ENCODE results near the gene TBCD.

The TBCD gene

DNA sequence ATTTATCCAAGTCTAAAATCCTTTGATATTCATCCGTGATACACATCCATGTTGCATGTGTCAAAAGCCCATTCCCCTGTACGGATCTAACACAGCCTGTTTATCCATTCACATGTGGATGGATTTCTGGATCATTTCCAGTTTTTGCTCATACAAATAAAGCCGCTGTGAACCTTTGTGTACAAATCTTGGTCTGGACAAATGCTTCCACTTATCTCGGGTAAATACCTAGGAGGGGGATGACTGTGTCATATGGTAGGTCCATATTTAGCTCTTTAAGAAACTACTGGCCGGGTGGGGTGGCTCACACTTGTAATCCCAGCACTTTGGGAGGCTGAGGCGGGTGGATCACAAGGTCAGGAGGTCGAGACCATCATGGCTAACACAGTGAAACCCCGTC, 6.3 kb upstream of the TBCD start:
- peaks cover 13 to 26% of the 10 kb centered on the region in 2 donors for H3K36me3 ChIP-seq (ENCODE audit: control insufficient read depth in 1 of 2, insufficient read depth in 2 of 2, low read length in 2 of 2)
- peaks cover 0 to 6% of the 10 kb centered on the region in 2 donors for H3K9me3 ChIP-seq (ENCODE audit: control insufficient read depth in 1 of 2, low read length in 2 of 2)
- H3K27ac ChIP-seq (ENCODE audit: low read depth, low read length) = no peak overlapping the region
- H3K27me3 ChIP-seq (ENCODE audit: control insufficient read depth in 1 of 2, insufficient read depth in 2 of 2, low read length in 2 of 2) = no peaks in the 10 kb centered on the region
- H3K4me1 ChIP-seq (ENCODE audit: control insufficient read depth in 1 of 2, insufficient read depth in 2 of 2, low read length in 2 of 2) = no peaks in the 10 kb centered on the region
- no peak overlapping the region for H3K4me3 ChIP-seq (ENCODE audit: low read depth in 1 of 2, low read length in 2 of 2)
- H3K9ac ChIP-seq (ENCODE audit: low read depth in 1 of 2, low read length in 2 of 2) = no peak overlapping the region

GRCh38 chr17:82748756-82749155, 3.1 kb upstream of the TBCD start:
- Histone ChIP-seq H3K36me3 (ENCODE audit: control insufficient read depth in 1 of 2, insufficient read depth in 2 of 2, low read length in 2 of 2) (peaks cover 0 to 2% of the 10 kb centered on the region in 2 donors), H3K9ac (ENCODE audit: low read depth in 1 of 2, low read length in 2 of 2) (no peak overlapping the region), H3K27ac (ENCODE audit: low read depth, low read length) (no peak overlapping the region), H3K4me1 (ENCODE audit: control insufficient read depth in 1 of 2, insufficient read depth in 2 of 2, low read length in 2 of 2) (peaks cover 7 to 9% of the 10 kb centered on the region in 2 donors), H3K9me3 (ENCODE audit: control insufficient read depth in 1 of 2, low read length in 2 of 2) (no peaks in the 10 kb centered on the region), H3K27me3 (ENCODE audit: control insufficient read depth in 1 of 2, insufficient read depth in 2 of 2, low read length in 2 of 2) (no peaks in the 10 kb centered on the region), H3K4me3 (ENCODE audit: low read depth in 1 of 2, low read length in 2 of 2) (no peak overlapping the region)

GRCh38 chr17:82750241-82750908, 1.5 kb upstream of the TBCD start:
- Histone ChIP-seq H3K9ac (ENCODE audit: low read depth in 1 of 2, low read length in 2 of 2) (no peak overlapping the region), H3K4me3 (ENCODE audit: low read depth in 1 of 2, low read length in 2 of 2) (no peak overlapping the region), H3K27ac (ENCODE audit: low read depth, low read length) (no peak overlapping the region), H3K27me3 (ENCODE audit: control insufficient read depth in 1 of 2, insufficient read depth in 2 of 2, low read length in 2 of 2) (no peaks in the 10 kb centered on the region), H3K36me3 (ENCODE audit: control insufficient read depth in 1 of 2, insufficient read depth in 2 of 2, low read length in 2 of 2) (no peaks in the 10 kb centered on the region), H3K4me1 (ENCODE audit: control insufficient read depth in 1 of 2, insufficient read depth in 2 of 2, low read length in 2 of 2) (peaks cover 7 to 9% of the 10 kb centered on the region in 2 donors), H3K9me3 (ENCODE audit: control insufficient read depth in 1 of 2, low read length in 2 of 2) (no peaks in the 10 kb centered on the region)

DNA sequence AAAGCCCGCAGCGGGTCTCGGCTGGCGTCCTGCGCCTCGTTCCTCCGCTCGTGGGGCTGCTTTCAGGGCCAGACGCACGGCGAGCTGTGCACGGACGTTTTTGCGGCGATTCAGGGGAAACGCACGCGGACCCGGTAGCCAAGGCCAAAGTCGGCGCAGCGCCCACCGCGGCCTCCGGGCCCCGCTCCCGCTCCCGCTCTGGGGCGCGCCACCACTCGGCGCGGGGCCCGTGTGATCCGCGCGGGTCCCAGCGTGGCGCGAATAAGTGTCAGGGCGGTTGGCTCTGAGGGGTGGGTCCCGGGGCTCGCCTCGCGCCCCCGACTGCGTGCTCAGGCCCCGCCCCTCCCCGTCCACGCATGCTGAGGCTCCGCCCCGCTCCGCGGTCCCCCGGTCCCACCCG, 694 bp upstream of the TBCD start:
- Histone ChIP-seq H3K4me1 (ENCODE audit: control insufficient read depth in 1 of 2, insufficient read depth in 2 of 2, low read length in 2 of 2) (peaks cover 7 to 9% of the 10 kb centered on the region in 2 donors), H3K4me3 (ENCODE audit: low read depth in 1 of 2, low read length in 2 of 2) (peak overlapping the region; percentile 35 to 68), H3K36me3 (ENCODE audit: control insufficient read depth in 1 of 2, insufficient read depth in 2 of 2, low read length in 2 of 2) (no peaks in the 10 kb centered on the region), H3K27ac (ENCODE audit: low read depth, low read length) (no peak overlapping the region), H3K27me3 (ENCODE audit: control insufficient read depth in 1 of 2, insufficient read depth in 2 of 2, low read length in 2 of 2) (no peaks in the 10 kb centered on the region), H3K9me3 (ENCODE audit: control insufficient read depth in 1 of 2, low read length in 2 of 2) (no peaks in the 10 kb centered on the region), H3K9ac (ENCODE audit: low read depth in 1 of 2, low read length in 2 of 2) (no peak overlapping the region)

GRCh38 chr17:82752371-82753200, 721 bp downstream of the TBCD start:
- Histone ChIP-seq H3K27me3 (ENCODE audit: control insufficient read depth in 1 of 2, insufficient read depth in 2 of 2, low read length in 2 of 2) (no peaks in the 10 kb centered on the region), H3K9ac (ENCODE audit: low read depth in 1 of 2, low read length in 2 of 2) (peak overlapping the region; percentile 64 to 72), H3K4me3 (ENCODE audit: low read depth in 1 of 2, low read length in 2 of 2) (peak overlapping the region; percentile 86 to 87), H3K27ac (ENCODE audit: low read depth, low read length) (no peak overlapping the region), H3K9me3 (ENCODE audit: control insufficient read depth in 1 of 2, low read length in 2 of 2) (no peaks in the 10 kb centered on the region), H3K4me1 (ENCODE audit: control insufficient read depth in 1 of 2, insufficient read depth in 2 of 2, low read length in 2 of 2) (peaks cover 7 to 9% of the 10 kb centered on the region in 2 donors), H3K36me3 (ENCODE audit: control insufficient read depth in 1 of 2, insufficient read depth in 2 of 2, low read length in 2 of 2) (no peaks in the 10 kb centered on the region)

DNA sequence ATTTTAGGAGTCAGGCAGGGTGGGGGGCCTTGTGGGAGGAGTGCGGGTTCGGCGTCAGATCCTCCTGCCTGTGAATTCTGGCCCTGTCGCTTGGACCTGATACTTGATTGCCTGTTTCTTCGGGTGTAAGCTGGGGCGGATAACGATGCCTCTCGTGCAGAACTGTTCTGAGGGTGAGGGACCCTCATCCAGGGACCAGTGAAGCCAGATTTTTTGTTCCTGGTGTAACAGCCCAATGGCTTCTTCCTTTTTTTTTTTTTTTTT, 1.3 kb downstream of the TBCD start:
- peaks cover 7 to 9% of the 10 kb centered on the region in 2 donors for H3K4me1 ChIP-seq (ENCODE audit: control insufficient read depth in 1 of 2, insufficient read depth in 2 of 2, low read length in 2 of 2)
- no peak overlapping the region for H3K9ac ChIP-seq (ENCODE audit: low read depth in 1 of 2, low read length in 2 of 2)
- peak overlapping the region; percentile 86 to 87 for H3K4me3 ChIP-seq (ENCODE audit: low read depth in 1 of 2, low read length in 2 of 2)
- H3K36me3 ChIP-seq (ENCODE audit: control insufficient read depth in 1 of 2, insufficient read depth in 2 of 2, low read length in 2 of 2) = no peaks in the 10 kb centered on the region
- no peaks in the 10 kb centered on the region for H3K27me3 ChIP-seq (ENCODE audit: control insufficient read depth in 1 of 2, insufficient read depth in 2 of 2, low read length in 2 of 2)
- no peak overlapping the region for H3K27ac ChIP-seq (ENCODE audit: low read depth, low read length)
- H3K9me3 ChIP-seq (ENCODE audit: control insufficient read depth in 1 of 2, low read length in 2 of 2) = no peaks in the 10 kb centered on the region

DNA sequence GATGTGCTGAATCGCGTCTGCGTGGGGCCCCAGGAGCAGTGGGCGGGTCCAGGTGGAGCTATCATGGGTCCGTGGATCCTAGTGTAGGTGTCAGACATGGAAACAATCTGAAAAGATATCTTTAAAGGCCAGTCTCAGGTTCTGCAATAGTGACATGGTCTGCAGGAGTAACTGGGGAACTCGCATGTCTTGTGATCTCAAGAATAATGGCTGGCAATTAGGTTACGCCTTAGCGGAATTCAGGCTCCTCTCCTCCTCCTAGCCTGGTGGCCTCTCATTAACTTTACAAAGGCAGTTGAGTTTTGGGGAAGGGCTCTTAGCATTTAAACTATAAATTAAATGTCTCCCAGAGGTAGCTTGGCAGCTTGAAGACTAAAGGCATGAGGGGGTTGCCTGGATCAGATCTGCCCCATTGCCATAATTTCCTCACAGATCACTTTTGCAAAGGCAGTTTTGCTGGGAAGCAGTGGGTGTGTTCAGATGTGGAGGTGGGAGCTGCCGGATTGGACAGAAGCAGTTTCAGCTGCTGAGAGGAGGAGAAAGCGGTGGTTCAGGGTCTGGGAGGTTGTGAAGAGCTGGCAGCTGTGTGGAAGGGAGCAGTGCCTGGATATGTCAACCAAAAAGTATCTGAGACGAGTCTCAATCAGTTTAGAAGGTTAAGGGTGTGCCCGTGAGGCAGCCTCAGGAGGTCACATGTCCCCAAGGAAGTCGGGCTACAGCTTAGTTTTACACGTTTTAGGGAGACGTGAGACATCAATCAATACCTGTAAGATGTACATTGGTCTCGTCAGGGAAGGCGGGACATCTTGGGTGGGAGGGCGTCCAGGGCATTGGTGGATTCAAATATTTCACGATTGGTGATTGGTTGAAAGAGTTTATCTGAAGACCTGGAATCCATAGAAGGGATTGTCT, 2.7 kb downstream of the TBCD start:
- no peak overlapping the region for H3K27ac ChIP-seq (ENCODE audit: low read depth, low read length)
- no peak overlapping the region for H3K4me3 ChIP-seq (ENCODE audit: low read depth in 1 of 2, low read length in 2 of 2)
- no peaks in the 10 kb centered on the region for H3K36me3 ChIP-seq (ENCODE audit: control insufficient read depth in 1 of 2, insufficient read depth in 2 of 2, low read length in 2 of 2)
- peaks cover 7 to 9% of the 10 kb centered on the region in 2 donors for H3K4me1 ChIP-seq (ENCODE audit: control insufficient read depth in 1 of 2, insufficient read depth in 2 of 2, low read length in 2 of 2)
- no peak overlapping the region for H3K9ac ChIP-seq (ENCODE audit: low read depth in 1 of 2, low read length in 2 of 2)
- no peaks in the 10 kb centered on the region for H3K9me3 ChIP-seq (ENCODE audit: control insufficient read depth in 1 of 2, low read length in 2 of 2)
- H3K27me3 ChIP-seq (ENCODE audit: control insufficient read depth in 1 of 2, insufficient read depth in 2 of 2, low read length in 2 of 2) = no peaks in the 10 kb centered on the region

DNA sequence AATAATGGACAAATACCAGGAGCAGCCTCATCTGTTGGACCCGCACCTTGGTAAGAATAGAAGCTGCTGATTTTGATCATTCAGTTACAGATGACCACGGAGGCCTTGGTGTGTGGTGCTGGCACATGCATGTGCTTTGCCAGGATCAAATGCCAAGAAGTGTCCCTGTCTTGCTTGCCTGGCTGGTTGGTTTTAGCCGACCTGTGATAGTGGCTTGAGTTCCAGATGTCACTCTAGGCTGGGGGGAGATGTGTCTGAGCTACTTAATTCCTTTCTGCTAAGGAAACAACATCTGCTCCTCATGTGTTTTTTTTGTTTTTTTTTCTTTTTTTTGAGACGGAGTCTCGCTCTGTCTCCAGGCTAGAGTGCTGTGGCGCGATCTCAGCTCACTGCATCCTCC, 4.3 kb downstream of the TBCD start:
- Histone ChIP-seq H3K36me3 (ENCODE audit: control insufficient read depth in 1 of 2, insufficient read depth in 2 of 2, low read length in 2 of 2) (no peaks in the 10 kb centered on the region), H3K9ac (ENCODE audit: low read depth in 1 of 2, low read length in 2 of 2) (no peak overlapping the region), H3K27ac (ENCODE audit: low read depth, low read length) (no peak overlapping the region), H3K9me3 (ENCODE audit: control insufficient read depth in 1 of 2, low read length in 2 of 2) (no peaks in the 10 kb centered on the region), H3K27me3 (ENCODE audit: control insufficient read depth in 1 of 2, insufficient read depth in 2 of 2, low read length in 2 of 2) (no peaks in the 10 kb centered on the region), H3K4me3 (ENCODE audit: low read depth in 1 of 2, low read length in 2 of 2) (no peak overlapping the region), H3K4me1 (ENCODE audit: control insufficient read depth in 1 of 2, insufficient read depth in 2 of 2, low read length in 2 of 2) (peaks cover 7 to 9% of the 10 kb centered on the region in 2 donors)

- H3K27me3 ChIP-seq (ENCODE audit: control insufficient read depth in 1 of 2, insufficient read depth in 2 of 2, low read length in 2 of 2) = no peaks in the 10 kb centered on the region
- no peak overlapping the region for H3K27ac ChIP-seq (ENCODE audit: low read depth, low read length)
- no peak overlapping the region for H3K4me3 ChIP-seq (ENCODE audit: low read depth in 1 of 2, low read length in 2 of 2)
- peaks cover 5 to 42% of the 10 kb centered on the region in 2 donors for H3K36me3 ChIP-seq (ENCODE audit: control insufficient read depth in 1 of 2, insufficient read depth in 2 of 2, low read length in 2 of 2)
- H3K9ac ChIP-seq (ENCODE audit: low read depth in 1 of 2, low read length in 2 of 2) = no peak overlapping the region
- no peaks in the 10 kb centered on the region for H3K9me3 ChIP-seq (ENCODE audit: control insufficient read depth in 1 of 2, low read length in 2 of 2)
- H3K4me1 ChIP-seq (ENCODE audit: control insufficient read depth in 1 of 2, insufficient read depth in 2 of 2, low read length in 2 of 2) = no peaks in the 10 kb centered on the region
These were observed 13.5 kb downstream of the TBCD start for GRCh38 chr17:82765371-82765770.

All from duodenal mucosa (tissue), 2 donors.